Activated T-cell treated with anti-CD3 and anti-CD28 coated beads, Interleukin-2, amount 50 U/mL, for 1 hour (primary cell): Measurements from ENCODE around the gene MRPS11.
"Not testable (repeated sequence)": the region's sequence is repeated elsewhere in the genome, so short reads cannot be mapped to it uniquely, and the experiment has no call there.

Experiments used
- DNase-seq: peaks from one replicate; pipeline ENCODE4 v3.0.0-alpha.2; 2020

MRPS11 gene

DNA sequence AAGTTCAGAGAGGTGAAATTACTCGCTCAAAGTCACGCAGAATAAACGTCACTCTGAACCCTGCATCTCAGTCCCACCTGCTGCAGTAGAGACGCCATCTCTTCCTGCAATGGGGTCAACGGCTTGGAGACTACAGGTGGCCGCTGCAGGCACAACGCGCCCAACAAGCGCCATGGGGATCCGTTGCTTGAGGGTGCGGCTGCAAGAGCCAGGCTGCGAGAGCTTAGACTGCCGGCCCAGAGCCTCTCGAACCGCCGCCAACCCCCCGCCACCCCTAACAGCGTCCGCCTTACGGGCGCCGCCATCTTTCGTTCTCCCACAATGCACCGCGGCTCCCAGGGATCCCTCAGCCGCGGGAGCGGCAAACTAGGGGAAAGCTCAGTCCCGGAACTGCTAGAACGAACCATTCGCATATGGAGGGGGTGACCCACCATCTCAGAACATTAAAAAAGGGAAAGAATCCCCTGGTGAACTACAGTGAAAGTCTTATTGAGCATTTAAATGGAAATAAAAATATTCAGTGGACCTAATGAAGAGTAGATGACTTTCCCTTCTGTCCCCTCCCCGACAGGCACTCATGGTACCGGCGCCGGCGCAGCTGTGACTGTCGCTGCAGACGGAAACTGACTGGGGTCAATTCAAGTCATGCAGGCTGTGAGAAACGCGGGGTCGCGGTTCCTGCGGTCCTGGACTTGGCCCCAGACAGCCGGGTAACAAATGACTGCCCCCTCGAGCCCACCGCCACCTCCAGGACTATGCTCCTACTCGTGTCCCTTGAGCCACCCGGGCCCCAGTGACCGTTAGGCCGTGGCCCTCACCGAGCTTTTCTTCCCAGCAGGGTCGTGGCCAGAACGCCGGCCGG lies at the start of gene MRPS11, which contains the start of gene MRPL46:
TSS of gene MRPS11 (plus strand) at position 636 of the 862 bp plus-strand sequence. CDS start at position 646, 10 bp downstream.
TSS of gene MRPL46 (minus strand) at position 316 of the 862 bp plus-strand sequence. CDS start at position 305, 11 bp downstream.
- DNase-seq: peak; percentile 89

DNA sequence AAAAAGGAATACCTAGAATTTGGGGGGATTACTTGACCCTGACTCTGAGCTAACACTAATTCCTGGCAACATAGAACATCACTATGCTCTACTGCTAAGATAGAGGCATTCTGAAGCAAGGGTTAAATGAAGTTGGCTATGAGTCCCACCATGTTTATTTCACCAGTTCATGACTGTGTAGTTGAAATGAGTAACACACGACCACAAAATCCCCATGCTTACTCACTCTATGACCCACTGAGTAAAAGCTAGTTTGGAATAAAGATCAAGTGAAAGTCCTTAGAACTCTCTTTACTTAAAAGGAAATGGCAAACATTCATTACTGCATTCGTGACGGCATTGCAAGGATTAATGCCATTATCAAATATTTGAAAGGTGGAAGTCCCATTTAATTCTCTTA lies 47.7 kb upstream of the MRPS11 start:
- no peak for DNase-seq

GRCh38 chr15:88423331-88423730 lies 44.2 kb upstream of the MRPS11 start:
- no peak for DNase-seq

DNA sequence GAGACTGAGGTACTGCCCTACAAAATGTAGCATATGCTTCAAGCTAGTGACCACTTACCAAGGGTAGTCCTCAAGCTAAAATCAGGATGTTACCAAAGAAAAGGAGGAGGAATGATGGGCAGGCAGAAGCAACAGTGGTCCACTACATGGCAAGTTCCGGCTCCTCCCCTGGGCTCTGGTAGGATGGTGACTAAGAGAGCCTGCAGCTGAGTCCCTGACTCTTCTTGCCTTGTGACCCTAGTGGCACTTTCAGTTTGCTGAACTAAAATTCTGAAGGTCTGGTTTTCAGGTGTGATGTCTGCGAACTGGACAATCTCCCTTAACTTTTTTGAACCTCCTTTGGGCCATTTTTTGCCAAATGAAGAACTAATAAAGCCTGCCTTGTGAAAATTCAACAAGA lies 41.2 kb upstream of the MRPS11 start:
- DNase-seq: no peak

DNA sequence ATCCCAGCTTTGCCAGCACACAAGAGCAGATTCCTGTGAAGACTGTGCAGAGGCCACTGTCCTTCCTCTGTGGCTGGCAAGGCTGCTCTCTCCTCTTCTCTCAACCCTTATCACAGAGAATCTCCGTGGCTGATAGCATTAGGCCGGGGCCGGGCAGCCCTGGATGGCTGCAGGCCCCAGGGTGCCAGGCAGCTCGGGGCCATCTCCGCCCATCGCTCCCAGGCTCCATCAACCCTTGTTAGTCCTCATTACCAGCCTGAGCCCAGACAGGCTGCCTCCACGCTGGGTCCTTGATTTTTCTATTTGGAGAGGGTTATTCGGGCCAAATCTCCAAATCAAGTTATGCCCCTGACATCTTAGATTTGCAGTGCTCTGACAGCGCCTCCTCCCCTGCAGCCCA lies 39.5 kb upstream of the MRPS11 start:
- DNase-seq: no peak

GRCh38 chr15:88428805-88429605 lies 38.5 kb upstream of the MRPS11 start:
- no peak for DNase-seq

DNA sequence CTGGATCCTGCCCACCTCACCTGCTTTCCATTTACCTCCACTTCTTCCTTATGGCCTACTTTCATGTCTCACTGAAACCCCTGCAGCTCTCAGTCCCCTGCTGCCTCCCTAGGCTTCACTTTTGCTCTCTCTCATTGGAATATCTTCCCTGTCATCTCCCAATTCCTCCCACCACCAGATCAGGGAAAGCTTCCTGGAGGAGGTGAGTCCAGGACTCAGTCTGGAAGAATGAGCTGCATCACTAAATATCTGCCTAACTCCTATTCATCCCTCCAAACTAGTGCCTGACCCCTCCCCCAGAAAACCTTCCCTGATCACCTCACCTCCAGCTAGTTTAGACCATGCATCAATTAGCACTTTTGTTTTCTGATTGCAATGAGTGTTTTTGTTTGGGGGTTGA lies 37.5 kb upstream of the MRPS11 start:
- no peak for DNase-seq

GRCh38 chr15:88431441-88431840 lies 36.1 kb upstream of the MRPS11 start:
- DNase-seq: no peak

- no peak for DNase-seq
These were observed 34.3 kb upstream of the MRPS11 start for GRCh38 chr15:88433046-88433685.

- not testable (repeated sequence) for DNase-seq
These were observed 33.4 kb upstream of the MRPS11 start for GRCh38 chr15:88434106-88434505.

GRCh38 chr15:88438181-88438580 lies 29.3 kb upstream of the MRPS11 start:
- DNase-seq: no peak

- DNase-seq: no peak
These were observed 27.5 kb upstream of the MRPS11 start for GRCh38 chr15:88440021-88440420.

DNA sequence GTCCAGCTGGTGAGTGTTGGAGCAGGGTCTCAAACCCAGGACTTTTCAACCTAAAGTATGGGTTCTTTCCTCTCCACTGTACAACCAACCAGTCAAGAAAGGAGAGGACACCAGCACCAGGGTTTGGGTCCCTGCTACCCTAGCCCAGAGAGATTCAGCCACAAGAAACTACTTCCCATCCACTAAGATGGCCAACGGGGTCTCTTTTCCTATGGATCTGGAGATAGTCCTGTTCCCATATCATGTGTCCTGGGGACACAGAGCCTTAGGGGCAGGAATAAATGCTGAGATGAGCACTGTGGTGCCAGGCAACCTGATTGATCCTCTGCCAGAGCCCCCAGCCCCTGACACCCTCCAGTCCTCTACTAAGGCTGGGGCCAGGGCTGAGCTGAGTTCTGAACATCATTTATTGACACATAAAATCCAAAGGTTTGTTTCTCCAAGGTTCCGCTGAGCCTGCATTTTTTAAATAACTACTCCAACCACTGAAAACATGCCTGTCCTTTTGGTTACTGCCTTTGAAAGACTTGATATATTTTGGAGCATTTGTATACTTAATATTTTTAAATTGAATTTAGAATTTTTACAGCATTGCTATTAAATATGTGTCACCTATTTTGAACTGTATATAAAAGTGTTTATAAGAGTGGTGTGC lies 26.3 kb upstream of the MRPS11 start:
- DNase-seq: no peak

DNA sequence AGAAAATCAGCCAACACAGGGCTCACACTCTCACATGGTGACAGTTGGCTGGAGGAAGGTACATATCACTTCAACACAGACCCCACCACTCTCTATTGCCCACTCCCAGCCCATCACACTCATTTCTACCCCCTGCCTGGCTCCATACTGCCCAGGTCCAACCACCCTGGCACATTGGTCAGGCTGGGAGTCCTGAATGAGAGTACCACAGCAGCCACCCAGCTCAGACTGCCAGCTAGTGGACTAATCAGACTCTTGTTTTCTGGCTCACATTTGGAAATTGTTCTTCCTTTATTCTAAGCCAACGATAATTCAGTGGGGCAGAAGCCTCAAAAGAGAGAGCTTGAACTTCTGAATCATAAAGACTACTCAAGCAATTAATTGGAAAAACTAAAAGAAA lies 20.3 kb upstream of the MRPS11 start:
- DNase-seq: no peak

GRCh38 chr15:88447741-88448140 lies 19.8 kb upstream of the MRPS11 start:
- no peak for DNase-seq

- no peak for DNase-seq
These were observed 18.5 kb upstream of the MRPS11 start for GRCh38 chr15:88448991-88449461.

DNA sequence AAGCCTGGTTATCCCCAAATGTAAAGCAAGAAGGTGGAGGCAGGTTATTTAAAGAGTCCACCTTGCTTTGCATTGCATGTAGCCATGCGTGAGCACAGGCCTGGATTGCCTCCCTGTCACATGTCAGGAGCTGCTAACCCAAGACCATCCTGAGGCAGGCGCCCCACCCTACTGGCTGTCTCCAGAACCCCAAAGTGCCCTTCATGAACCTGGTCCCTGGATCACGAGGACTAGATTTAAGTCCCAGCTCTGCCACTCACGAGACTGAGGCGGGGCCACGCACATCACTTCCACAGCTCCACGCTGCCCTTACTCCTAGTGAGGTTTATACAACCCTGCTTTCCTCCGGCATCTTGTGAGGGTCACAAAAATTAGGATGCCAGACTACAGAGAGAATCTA lies 17.9 kb upstream of the MRPS11 start:
- DNase-seq: no peak

- DNase-seq: peak; percentile 64
These were observed 17.2 kb upstream of the MRPS11 start for GRCh38 chr15:88450125-88450798.

- DNase-seq: no peak
These were observed 13.9 kb upstream of the MRPS11 start for GRCh38 chr15:88453651-88454050.

DNA sequence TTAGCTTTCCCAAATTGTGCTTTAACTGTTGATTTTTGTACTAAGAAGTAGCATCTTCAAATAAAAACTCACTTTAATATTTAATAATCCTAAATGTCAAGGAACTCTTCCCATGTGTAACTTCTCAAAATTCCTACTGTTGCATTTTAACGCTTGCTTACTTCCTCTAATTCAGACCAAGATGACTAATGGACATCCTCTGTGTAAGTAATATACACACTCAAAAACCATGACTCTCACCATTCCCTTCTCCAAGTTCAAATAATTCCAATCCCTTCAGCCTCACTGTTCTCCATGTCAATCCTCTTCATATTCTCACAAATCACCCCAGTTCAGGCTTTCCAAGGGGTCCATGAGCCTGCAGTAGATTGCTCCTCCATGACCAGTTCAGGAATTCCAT lies 13.3 kb upstream of the MRPS11 start:
- no peak for DNase-seq

- peak; percentile 38 for DNase-seq
These were observed 12.4 kb upstream of the MRPS11 start for GRCh38 chr15:88454867-88455810.
